HG03196 (cell line): Measurements from ENCODE around the gene HIF1AN.
"Not testable (repeated sequence)": the region's sequence is repeated elsewhere in the genome, so short reads cannot be mapped to it uniquely, and the experiment has no call there.

ENCODE experiments used
- ATAC-seq: cut with Tn5 transposase; IDR thresholded peaks from one replicate; pipeline ENCODE4 v1.9.1; 2021; ENCODE audit not compliant: unreplicated experiment

The HIF1AN gene

GRCh38 chr10:100565206-100565985 lies 29.7 kb downstream of the HIF1AN start:
- no peak for ATAC-seq

- ATAC-seq: no peak
Measured at GRCh38 chr10:100566561-100566960, 30.8 kb downstream of the HIF1AN start.

DNA sequence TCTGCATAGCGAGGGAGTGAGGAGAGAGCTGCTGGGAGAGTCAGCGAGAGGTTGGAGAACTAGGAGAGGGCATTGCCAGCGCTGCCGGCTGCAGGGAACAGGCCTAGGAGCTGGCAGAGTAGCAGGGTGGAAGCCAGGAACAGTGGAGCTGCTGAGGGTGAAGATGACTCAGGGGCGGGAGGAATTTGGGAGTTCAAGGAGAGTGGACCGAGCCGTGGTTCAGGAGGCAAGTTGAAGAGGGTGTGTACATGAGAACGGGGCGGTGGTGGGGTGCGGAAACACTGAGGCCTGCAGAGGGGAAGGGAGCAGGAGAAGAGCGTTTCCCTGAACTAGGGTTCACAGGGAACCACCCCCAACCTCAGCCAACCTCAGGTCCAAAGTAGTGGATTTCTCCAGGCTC lies 31.5 kb downstream of the HIF1AN start:
- ATAC-seq: no peak

DNA sequence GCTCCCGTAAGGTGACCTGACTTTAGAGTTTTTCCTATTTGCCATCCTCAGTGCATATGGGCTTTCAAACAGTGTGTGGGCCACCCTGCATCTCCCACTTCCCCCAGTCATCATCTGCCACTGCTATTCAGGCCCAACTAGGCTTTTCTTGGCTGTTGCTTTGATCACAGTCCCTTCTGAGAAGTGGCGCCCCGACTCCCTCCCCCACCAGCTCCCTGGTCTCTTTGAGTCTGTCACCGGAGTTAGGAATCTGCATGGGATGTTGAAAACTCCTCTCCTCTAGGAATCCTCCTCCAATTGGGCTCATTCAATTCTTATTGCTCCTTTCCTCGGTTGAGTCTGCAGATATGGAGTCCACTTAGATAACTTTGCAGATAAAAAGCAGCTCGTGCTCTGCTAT lies 32.1 kb downstream of the HIF1AN start:
- ATAC-seq: no peak

DNA sequence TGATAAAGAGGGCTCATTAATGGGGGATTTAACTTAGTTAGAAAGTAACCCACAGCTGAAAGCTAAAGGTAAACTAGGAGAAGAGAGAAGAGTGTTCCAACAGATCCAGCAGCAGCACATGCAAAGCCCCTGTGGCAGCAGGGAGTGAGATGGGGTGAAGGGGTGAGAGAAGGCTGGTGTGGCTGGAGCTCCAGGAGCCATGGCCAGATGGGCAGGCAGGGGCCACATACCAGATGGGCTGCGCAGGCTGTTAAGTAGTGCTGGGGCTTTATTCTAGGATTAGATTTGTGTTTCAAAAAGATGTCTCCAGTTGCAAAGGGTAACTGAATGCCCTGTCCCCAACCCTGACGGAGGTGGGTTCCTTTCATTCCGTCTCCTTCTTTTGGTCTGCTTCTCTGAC lies 33.2 kb downstream of the HIF1AN start:
- ATAC-seq: no peak

- no peak for ATAC-seq
Measured at GRCh38 chr10:100569687-100570481, 34.1 kb downstream of the HIF1AN start.

DNA sequence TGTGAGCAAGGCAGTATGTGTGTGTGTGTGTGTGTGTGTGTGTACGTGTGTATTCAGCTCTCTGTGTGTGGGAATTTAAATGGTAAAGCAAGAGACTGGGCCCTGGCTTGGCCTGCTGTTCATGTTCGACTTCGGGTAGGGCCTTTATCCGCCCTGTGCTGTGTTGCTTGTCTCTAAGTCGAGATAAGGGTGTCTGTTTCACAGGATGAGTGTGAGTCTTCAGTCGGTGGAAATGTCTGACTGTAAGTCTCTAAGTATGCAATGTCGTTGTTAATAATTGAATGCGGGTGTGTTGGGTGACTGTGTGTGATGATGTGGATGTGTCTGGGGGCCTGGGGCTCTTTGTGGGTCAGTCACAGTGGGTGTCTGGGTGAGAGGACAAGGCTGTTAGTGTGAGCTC lies 34.8 kb downstream of the HIF1AN start:
- ATAC-seq: no peak

DNA sequence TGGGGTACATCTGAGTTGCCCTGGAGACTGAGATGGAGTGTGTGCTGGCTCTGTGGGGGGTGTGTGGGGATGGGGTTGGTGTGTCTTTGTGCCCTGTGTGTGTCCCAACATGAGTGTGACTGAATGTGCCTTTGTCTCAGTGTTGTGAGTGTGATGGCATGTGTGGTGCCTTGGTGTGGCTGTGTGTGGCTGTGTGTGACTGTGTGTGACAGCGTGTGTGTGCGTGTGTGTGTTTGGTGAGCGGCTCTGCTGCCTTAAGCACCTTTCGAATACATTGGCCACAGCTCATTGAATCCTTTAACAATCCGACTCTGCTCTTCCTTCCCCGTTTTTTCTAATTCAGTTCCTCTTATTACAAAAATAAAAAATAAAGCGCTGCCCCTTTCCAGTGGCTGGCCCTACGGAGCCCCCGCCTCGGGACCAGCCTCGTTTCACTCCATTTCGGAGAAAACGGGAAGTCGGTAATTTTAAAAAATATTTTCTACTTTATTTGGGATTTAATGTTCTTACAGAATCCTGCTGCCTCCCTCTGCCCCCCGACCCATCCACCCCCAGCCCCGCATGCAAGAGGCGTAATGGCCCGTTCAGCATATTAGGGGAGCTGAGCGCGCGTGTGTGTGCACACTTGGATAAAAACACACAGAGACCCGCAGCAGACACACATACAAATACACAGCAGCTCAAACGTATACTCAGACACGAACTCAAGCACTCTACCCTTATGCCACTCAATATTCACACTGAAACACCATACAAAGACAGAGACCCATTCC lies 35.5 kb downstream of the HIF1AN start:
- ATAC-seq: no peak

DNA sequence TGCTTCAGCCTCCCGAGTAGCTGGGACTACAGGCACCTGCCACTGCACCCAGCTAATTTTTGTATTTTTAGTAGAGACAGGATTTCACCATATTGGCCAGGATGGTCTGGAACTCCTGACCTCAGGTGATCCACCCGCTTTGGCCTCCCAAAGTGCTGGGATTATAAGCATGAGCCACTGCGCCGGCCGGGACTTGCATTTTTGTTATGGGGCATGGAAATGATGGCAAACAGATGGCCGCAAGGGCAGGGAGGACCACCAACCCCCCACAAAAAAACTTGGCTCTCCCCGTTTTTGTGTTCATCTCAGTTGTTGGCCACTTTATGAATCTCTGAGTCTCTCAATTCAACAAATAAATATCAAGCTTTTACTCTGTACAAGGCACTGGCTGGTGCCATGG lies 39.4 kb downstream of the HIF1AN start:
- not testable (repeated sequence) for ATAC-seq

DNA sequence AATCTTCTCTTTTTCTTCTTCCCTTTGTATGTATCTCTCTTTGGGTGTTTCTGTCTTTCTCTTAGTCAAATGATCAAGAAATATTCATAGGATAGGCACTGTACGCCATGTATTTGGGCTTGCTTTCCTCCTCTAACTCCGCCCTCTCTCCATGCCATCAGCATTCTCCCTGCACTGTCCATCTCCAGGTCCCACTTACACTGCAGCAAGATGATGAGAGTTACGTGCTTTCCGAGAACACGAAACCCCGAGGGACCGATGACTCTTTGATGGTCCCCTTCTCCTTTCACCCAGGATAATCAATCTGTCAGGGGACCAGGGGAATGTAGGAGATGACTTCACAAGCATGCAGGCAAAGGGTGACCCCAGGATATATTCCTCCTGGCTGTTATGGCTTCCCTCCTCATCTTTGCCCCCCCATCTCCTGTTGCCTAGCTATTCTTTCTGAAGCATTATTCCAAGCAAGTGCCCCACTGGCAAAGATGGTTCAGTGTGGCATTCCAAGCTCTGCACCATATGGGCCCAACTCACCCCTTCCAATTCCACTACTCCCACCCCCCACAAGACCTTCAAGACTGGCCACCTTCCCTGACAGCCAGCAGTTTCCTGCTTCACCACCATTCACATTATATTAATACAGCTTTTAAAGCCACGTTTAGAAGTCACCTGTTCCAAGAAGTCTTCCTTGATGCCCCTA lies 40.0 kb downstream of the HIF1AN start:
- no peak for ATAC-seq

DNA sequence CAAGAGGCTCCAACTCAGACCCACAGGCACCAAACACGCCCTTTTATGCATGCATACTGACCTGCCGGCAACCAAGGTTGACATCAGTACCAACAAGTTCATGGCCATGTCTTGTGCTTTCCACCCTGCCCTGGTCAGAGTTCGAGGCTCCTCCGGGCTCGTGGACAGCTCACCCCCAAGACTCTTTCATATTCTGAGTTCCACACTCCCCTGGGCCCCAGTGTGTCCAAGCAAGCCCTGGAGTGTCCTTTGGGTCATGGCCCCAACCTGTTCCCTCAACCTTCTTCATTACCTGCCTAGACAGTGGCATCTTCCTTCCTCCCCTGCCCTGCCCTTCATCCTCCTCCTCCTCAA lies 40.5 kb downstream of the HIF1AN start:
- ATAC-seq: no peak

- ATAC-seq: no peak
Measured at GRCh38 chr10:100579261-100580090, 43.7 kb downstream of the HIF1AN start.

DNA sequence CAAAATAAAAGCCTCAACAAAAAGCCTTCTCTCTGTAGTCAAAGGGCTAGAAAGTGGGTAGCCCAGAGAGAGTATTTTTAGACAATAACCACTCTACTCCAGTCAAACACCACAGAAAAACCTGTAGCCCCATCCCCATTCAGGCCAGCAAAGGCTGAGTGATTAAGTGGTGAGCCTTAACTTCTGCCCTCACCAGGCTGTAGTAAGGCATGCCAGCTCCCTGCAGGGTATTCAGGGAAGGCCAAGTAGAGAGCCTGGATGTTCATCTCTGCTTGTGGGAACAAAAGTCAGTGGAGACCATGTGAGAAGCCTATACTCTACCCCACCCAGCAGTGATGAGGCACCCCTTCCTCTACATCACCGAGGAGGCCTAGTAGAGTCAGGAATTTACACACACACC lies 51.2 kb downstream of the HIF1AN start:
- no peak for ATAC-seq

- ATAC-seq: no peak
Measured at GRCh38 chr10:100598166-100598565, 62.4 kb downstream of the HIF1AN start.

- no peak for ATAC-seq
Measured at GRCh38 chr10:100600218-100600617, 64.5 kb downstream of the HIF1AN start.

DNA sequence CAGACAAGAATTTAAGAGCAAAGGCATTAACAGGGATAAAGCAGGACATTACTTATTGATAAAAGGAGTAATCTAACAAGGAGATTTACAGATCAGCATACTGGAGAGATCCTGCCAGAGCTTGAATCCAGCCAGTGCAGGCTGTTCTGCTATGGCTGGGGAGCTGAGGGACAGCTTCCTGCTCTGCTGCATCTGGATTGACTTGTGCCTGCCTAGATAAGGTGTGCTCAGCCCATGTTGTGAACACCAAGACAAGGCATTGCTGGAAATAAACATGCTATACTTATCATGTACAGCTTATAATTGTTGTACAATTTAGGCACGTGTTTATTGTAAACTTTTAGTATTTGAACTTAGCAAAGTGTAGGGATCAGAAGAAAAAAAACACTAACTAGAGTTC lies 71.7 kb downstream of the HIF1AN start:
- ATAC-seq: no peak
